IPS-20b (cell line): ENCODE data around the gene FILIP1L.
A peak's percentile ranks its signal among the peaks of the same experiment; 100 is the strongest.

Source experiments
- H3K27ac ChIP-seq: one replicate; pipeline ENCODE4 v1.5.1; 2013; ENCODE audit warnings: low read length
- H3K27me3 ChIP-seq: 2 replicates; pipeline ENCODE4 v1.6.1; 2013; ENCODE audit warnings: mild to moderate bottlenecking, low read length, inconsistent platforms; ENCODE audit not compliant: insufficient read depth
- H3K36me3 ChIP-seq: 2 replicates; pipeline ENCODE4 v1.6.1; 2013; ENCODE audit warnings: low read depth, mild to moderate bottlenecking, inconsistent platforms, low read length, moderate library complexity; ENCODE audit not compliant: insufficient read depth
- H3K4me1 ChIP-seq: 2 replicates; pipeline ENCODE4 v1.6.1; 2013; ENCODE audit warnings: mild to moderate bottlenecking, control low read depth, inconsistent platforms, low read length, moderate library complexity; ENCODE audit not compliant: insufficient read depth
- H3K4me3 ChIP-seq: 2 replicates; pipeline ENCODE4 v1.5.1; 2013; ENCODE audit warnings: mild to moderate bottlenecking, low read length, inconsistent platforms
- H3K9ac ChIP-seq: 2 replicates; pipeline ENCODE4 v1.6.1; 2013; ENCODE audit warnings: low read depth, mild to moderate bottlenecking, inconsistent platforms, low read length, moderate library complexity
- H3K9me3 ChIP-seq: 2 replicates; pipeline ENCODE4 v1.6.1; 2013; ENCODE audit warnings: mild to moderate bottlenecking, low read depth, low read length, inconsistent platforms; ENCODE audit not compliant: insufficient read depth

The FILIP1L gene

DNA sequence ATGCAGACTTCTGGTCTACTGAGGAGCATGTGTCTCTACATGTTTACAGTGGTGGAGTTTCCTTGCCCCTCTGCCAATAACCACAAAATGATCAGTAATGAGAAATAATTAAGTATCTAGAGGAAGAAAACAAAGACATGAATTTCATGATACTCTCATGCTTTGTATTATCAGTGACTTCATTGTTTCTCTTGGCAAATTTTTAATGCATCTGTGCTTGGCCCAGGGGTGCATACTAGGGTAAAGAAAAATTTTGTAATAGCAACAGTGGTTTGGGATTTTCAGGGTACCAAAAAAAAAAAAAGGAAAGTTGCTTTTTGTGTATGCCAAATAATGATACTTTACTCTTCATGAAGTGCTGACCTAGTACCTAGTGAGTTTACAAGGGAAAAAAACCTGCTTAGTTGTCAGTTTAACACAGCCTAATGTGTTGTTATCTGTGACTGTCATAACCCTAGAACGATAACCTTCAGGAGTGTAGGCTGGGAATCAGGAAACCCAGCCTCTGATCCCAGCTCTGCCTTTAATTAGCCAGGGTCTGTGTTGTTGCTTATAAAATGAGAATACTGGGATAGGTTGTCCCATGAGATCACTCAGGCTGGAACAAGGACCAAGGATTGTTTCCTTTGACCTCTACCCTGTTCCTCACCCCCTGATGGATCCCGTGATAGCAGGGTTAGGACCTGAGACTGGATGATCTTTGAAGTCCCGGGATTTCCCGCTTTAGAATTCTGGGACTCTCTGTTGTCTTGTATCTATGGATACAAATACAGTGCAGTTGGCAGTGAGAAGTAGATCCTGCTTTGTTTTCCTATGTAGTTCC is 179.1 kb downstream of the FILIP1L start:
- Histone ChIP-seq H3K9me3 (no peaks in the 10 kb centered on the region), H3K27me3 (no peaks in the 10 kb centered on the region), H3K4me1 (peaks cover 13% of the 10 kb centered on the region), H3K4me3 (no peak overlapping the region), H3K36me3 (no peaks in the 10 kb centered on the region), H3K9ac (no peak overlapping the region), H3K27ac (no peak overlapping the region)

- Histone ChIP-seq H3K9ac (no peak overlapping the region), H3K27me3 (no peaks in the 10 kb centered on the region), H3K9me3 (no peaks in the 10 kb centered on the region), H3K27ac (no peak overlapping the region), H3K4me1 (peaks cover 23% of the 10 kb centered on the region), H3K36me3 (no peaks in the 10 kb centered on the region), H3K4me3 (no peak overlapping the region)
Measured at GRCh38 chr3:99933971-99934750, 180.1 kb downstream of the FILIP1L start.

- no peak overlapping the region for H3K9ac ChIP-seq
- peaks cover 50% of the 10 kb centered on the region for H3K4me1 ChIP-seq
- no peaks in the 10 kb centered on the region for H3K36me3 ChIP-seq
- no peaks in the 10 kb centered on the region for H3K9me3 ChIP-seq
- H3K4me3 ChIP-seq: no peak overlapping the region
- H3K27me3 ChIP-seq: no peaks in the 10 kb centered on the region
- H3K27ac ChIP-seq: no peak overlapping the region
Measured at GRCh38 chr3:99931059-99931458, 183.2 kb downstream of the FILIP1L start.

DNA sequence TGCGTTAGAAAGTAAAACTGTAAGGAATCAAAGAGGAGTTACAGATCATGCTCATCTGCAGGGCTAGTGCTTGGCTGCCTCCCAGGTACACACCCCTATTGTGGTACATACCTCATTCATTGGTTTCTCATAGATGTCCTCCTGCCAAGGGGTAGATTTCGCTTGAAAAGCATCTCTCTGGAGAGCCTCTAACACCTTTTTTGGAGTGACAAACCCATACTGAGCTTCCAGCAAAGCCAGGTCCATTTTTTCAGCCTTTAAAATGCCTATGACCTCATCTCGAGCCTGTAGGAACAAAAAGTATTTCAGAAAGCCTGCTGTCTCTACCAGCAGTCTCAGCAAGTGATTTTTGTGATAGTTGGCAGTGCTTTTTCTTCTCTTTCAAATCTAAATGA is 184.6 kb downstream of the FILIP1L start:
- H3K27me3 ChIP-seq: no peaks in the 10 kb centered on the region
- no peaks in the 10 kb centered on the region for H3K36me3 ChIP-seq
- no peaks in the 10 kb centered on the region for H3K9me3 ChIP-seq
- H3K9ac ChIP-seq: no peak overlapping the region; the same call in 1 of the 2 replicates
- no peak overlapping the region for H3K4me3 ChIP-seq
- peaks cover 63% of the 10 kb centered on the region for H3K4me1 ChIP-seq
- peak overlapping the region; percentile 44 for H3K27ac ChIP-seq

DNA sequence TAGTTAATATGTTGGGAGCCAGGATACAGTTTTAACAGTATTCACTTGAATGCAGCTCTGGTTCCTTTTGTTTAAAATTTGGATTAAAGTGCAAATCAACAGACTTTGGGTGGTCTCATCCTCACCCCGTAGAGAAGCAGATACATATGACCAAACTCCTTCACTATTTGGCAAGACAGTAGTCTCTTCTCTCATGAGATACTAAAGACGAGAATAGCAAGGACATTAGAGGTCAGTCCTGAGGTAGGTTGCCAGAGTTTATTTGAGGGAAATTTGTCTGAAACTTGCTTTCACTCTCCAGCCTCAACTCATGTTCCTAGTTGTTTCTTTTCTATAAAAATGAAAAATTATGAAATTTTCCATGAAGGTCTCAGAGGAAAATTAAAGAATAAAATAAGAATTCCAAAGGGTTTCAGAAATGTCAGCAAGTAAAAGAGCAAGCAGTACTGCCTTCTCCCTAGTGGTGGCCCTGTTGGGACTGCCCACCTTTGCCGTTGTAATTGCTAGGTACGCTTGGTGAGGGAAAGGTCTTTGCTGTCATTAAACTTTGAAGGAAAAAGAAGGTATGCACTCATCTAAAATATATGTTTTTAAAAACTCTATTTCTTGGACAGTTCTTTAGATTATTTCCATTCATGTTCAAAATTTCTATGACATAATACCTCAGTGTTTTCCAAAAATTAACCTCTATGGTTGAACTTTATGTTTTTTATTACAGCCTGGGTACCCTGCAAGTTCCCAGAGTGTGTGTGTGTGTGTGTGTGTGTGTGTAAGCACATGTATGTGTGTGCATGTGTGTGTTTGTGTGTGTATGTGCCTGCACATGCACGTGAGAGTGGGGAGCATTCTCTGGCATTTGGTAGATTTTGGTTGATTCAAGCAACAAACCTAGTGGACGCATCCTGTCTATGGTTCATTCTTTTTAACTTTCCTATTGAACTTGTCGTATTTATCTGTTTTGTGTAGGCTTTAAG is 185.2 kb downstream of the FILIP1L start:
- no peaks in the 10 kb centered on the region for H3K9me3 ChIP-seq
- H3K27me3 ChIP-seq: no peaks in the 10 kb centered on the region
- peak overlapping the region; percentile 44 for H3K27ac ChIP-seq
- H3K9ac ChIP-seq: peak overlapping the region; percentile 68; the same call in 1 of the 2 replicates
- H3K4me3 ChIP-seq: peak overlapping the region; percentile 59
- peaks cover 63% of the 10 kb centered on the region for H3K4me1 ChIP-seq
- no peaks in the 10 kb centered on the region for H3K36me3 ChIP-seq

GRCh38 chr3:99927671-99928457 is 186.4 kb downstream of the FILIP1L start:
- H3K9ac ChIP-seq: peak overlapping the region; percentile 68; the same call in 1 of the 2 replicates
- peaks cover 63% of the 10 kb centered on the region for H3K4me1 ChIP-seq

GRCh38 chr3:99925584-99926230 is 188.6 kb downstream of the FILIP1L start:
- no peaks in the 10 kb centered on the region for H3K27me3 ChIP-seq
- no peak overlapping the region for H3K4me3 ChIP-seq
- H3K4me1 ChIP-seq: peaks cover 60% of the 10 kb centered on the region
- H3K9ac ChIP-seq: no peak overlapping the region; the same call in 1 of the 2 replicates
- no peak overlapping the region for H3K27ac ChIP-seq
- no peaks in the 10 kb centered on the region for H3K9me3 ChIP-seq
- no peaks in the 10 kb centered on the region for H3K36me3 ChIP-seq

More at GRCh38 chr3:99927671-99928457, 186.4 kb downstream of the FILIP1L start:
- Histone ChIP-seq H3K27me3 (no peaks in the 10 kb centered on the region), H3K9me3 (no peaks in the 10 kb centered on the region), H3K4me3 (peak overlapping the region; percentile 59), H3K36me3 (no peaks in the 10 kb centered on the region), H3K27ac (peak overlapping the region; percentile 44)

- no peak overlapping the region for H3K27ac ChIP-seq
- H3K9me3 ChIP-seq: no peaks in the 10 kb centered on the region
- H3K4me1 ChIP-seq: peaks cover 57% of the 10 kb centered on the region
- no peak overlapping the region for H3K4me3 ChIP-seq
- no peaks in the 10 kb centered on the region for H3K27me3 ChIP-seq
- no peaks in the 10 kb centered on the region for H3K36me3 ChIP-seq
- no peak overlapping the region for H3K9ac ChIP-seq
Measured at GRCh38 chr3:99923873-99924272, 190.4 kb downstream of the FILIP1L start.

- peaks cover 42% of the 10 kb centered on the region for H3K4me1 ChIP-seq
- H3K27me3 ChIP-seq: no peaks in the 10 kb centered on the region
- no peak overlapping the region for H3K4me3 ChIP-seq
Measured at GRCh38 chr3:99921986-99922385, 192.3 kb downstream of the FILIP1L start.

DNA sequence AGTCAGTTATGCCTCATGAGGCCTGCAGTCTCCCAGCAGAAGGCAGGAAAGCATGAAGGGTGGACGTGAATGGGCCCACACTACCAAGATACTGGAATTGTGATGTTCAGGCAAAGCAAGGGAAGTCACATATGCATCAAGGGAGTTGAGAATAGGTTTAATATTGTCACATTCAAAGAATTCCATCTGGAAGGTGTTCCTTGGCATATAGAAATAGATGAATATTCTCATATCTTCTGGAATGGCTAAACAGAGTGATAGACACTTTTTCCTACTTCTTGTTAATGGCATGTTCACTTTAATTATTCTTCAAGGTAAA is 193.0 kb downstream of the FILIP1L start:
- Histone ChIP-seq H3K4me3 (no peak overlapping the region), H3K4me1 (peaks cover 35% of the 10 kb centered on the region), H3K27me3 (no peaks in the 10 kb centered on the region), H3K36me3 (no peaks in the 10 kb centered on the region), H3K27ac (no peak overlapping the region), H3K9ac (no peak overlapping the region), H3K9me3 (no peaks in the 10 kb centered on the region)

More at GRCh38 chr3:99921986-99922385, 192.3 kb downstream of the FILIP1L start:
- no peaks in the 10 kb centered on the region for H3K9me3 ChIP-seq
- H3K9ac ChIP-seq: no peak overlapping the region
- no peaks in the 10 kb centered on the region for H3K36me3 ChIP-seq
- no peak overlapping the region for H3K27ac ChIP-seq
